Body of pancreas (tissue), 4 donors: ENCODE data around the gene DTNBP1. TPM values are rescaled to one million over a fixed set of nuclear protein-coding genes. Genes with fewer than 3 reads are reported as not detected.

Experiments
- ATAC-seq: fragments of 150-250 bp; one replicate; pipeline ENCODE4 v1.9.1; 2016
- DNase-seq, 4 donors: peaks; one replicate each; pipeline ENCODE4 v3.0.0-alpha.2; 2019
- H3K27ac ChIP-seq, 4 donors: fragments of 200-600 bp; sonication (generic); 1 replicate in 3 of 4; 2 replicates in 1 of 4; pipeline versions ENCODE4 v1.5.1 to v1.6.1; 2016 to 2019; ENCODE audit warnings: mild to moderate bottlenecking in 1 of 4, mixed read lengths in 1 of 4, moderate library complexity in 1 of 4
- H3K27me3 ChIP-seq, 2 donors: fragments of 200-600 bp; sonication (generic); one replicate each; pipeline ENCODE4 v1.6.0; 2016; ENCODE audit warnings: mild to moderate bottlenecking in 1 of 2
- H3K36me3 ChIP-seq, 2 donors: fragments of 200-600 bp; sonication (generic); replicated peaks in 1 of 2; 2 replicates each; pipeline ENCODE4 v1.5.1; 2016; ENCODE audit warnings: low read depth in 2 of 2; ENCODE audit not compliant: insufficient read depth in 1 of 2
- H3K4me1 ChIP-seq: fragments of 200-600 bp; sonication (generic); one replicate; pipeline ENCODE4 v1.6.0; 2016
- H3K4me3 ChIP-seq, 2 donors: fragments of 200-600 bp; sonication (generic); 1 replicate in 1 of 2; 2 replicates in 1 of 2; pipeline ENCODE4 v1.5.1; 2016 to 2019
- H3K9me3 ChIP-seq, 3 donors: fragments of 200-600 bp; sonication (generic); 1 replicate in 2 of 3; 2 replicates in 1 of 3; pipeline ENCODE4 v1.5.1; 2016
- CTCF ChIP-seq, 7 experiments: fragments of 450-650 bp in 4 of 7; fragments of 200-600 bp in 3 of 7; sonication (generic) in 3 of 7; IDR thresholded peaks; one replicate each; pipeline ENCODE4 v1.5.1; 2016 to 2019; ENCODE audit warnings: antibody characterized with exemption in 7 of 7
- POLR2A ChIP-seq, 3 donors: fragments of 450-650 bp; IDR thresholded peaks; one replicate each; pipeline ENCODE4 v1.6.1; 2016; ENCODE audit warnings: antibody characterized with exemption in 3 of 3, mild to moderate bottlenecking in 2 of 3
- WGBS, 2 donors: methylation state at CpG; one replicate each; pipeline ENCODE4 v1.1.5; 2017; 5-methylcytosine and 5-hydroxymethylcytosine counted together
- intact Hi-C: fragments of 100-400 bp; cut with DNase I; formaldehyde crosslinking; loops from one replicate; pipeline ENCODE4 v1.15.1; 2023
- total RNA-seq, 2 donors: library from RNA; depleted of rRNA; stranded (reverse); fragments of >200 nt; gene quantifications; one replicate each; pipeline ENCODE4 v1.1.0, GENCODE V29; 2016

Gene DTNBP1
- total RNA-seq, 2 donors from 2014 or later, result 3.3 to 5.2 TPM

DNA sequence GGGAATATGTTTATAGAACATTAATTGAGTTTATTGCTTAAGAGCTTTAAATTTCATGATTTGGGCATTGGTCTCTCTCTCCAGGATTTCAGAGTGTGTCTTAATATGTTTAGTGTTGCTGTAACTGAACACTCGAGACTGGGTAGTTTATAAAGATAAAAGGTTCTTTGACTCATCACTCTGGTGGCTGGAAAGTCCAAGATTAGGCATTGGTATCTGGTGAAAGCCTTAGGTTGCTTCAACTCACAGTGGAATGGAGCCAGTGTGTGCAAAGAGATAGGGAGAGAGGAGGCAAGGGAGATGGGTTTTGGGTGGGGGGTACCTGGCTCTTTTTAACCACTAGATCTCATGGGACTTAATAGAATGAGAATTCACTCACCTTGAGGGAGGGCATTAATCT, 35.6 kb upstream of the DTNBP1 start:
- H3K36me3 ChIP-seq, result no peaks in the 10 kb centered on the region
- H3K4me3 ChIP-seq, result no peak overlapping the region
- H3K27me3 ChIP-seq, result no peaks in the 10 kb centered on the region
- no peak for TF ChIP-seq POLR2A (IDR thresholded peaks at IDR 0.05)
- TF ChIP-seq CTCF (IDR thresholded peaks at IDR 0.05), result no peak
- no peaks in the 10 kb centered on the region for H3K4me1 ChIP-seq
- DNase-seq (no peak), ATAC-seq (no peak)
- WGBS, 2 donors, result 70 to 79% methylated on average over 1 of the region's 1 CpG
- intact Hi-C loops, result loop anchor here (10.0 kb wide), 1 partner anchor 426 kb away; the partner anchor contains the start of gene MYLIP
- peaks cover 0 to 3% (median 0%) of the 10 kb centered on the region in 3 donors for H3K9me3 ChIP-seq
- no peak overlapping the region for H3K27ac ChIP-seq

DNA sequence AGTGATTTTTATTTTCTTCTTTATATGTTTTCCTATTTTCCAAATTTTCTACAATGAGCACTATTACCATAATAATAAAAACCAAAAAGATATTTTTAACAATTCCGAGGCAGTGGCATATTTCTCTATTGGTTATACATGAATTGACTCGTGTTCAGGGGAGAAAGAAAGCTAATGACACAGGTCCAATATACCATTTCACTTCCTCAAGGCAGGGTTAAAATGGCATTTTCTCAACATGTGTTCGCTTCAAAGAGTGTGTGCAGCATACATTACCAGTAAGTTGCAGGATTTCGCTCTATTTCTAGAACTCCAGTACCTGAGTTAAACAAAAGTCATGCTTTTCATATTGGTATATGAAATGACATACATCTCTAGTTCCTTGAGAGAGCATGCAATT, 35.1 kb upstream of the DTNBP1 start:
- TF ChIP-seq POLR2A (IDR thresholded peaks at IDR 0.05), result no peak
- no peak for TF ChIP-seq CTCF (IDR thresholded peaks at IDR 0.05)
- ATAC-seq (no peak), DNase-seq (no peak)
- Histone ChIP-seq H3K4me3 (no peak overlapping the region), H3K4me1 (no peaks in the 10 kb centered on the region), H3K9me3 (no peaks in the 10 kb centered on the region), H3K27ac (no peak overlapping the region), H3K27me3 (no peaks in the 10 kb centered on the region), H3K36me3 (no peaks in the 10 kb centered on the region)
- intact Hi-C loops, result loop anchor here (10.0 kb wide), 1 partner anchor 427 kb away; the partner anchor contains the start of gene MYLIP
- WGBS, 2 donors, result 89 to 93% methylated on average over 4 of the region's 4 CpGs

DNA sequence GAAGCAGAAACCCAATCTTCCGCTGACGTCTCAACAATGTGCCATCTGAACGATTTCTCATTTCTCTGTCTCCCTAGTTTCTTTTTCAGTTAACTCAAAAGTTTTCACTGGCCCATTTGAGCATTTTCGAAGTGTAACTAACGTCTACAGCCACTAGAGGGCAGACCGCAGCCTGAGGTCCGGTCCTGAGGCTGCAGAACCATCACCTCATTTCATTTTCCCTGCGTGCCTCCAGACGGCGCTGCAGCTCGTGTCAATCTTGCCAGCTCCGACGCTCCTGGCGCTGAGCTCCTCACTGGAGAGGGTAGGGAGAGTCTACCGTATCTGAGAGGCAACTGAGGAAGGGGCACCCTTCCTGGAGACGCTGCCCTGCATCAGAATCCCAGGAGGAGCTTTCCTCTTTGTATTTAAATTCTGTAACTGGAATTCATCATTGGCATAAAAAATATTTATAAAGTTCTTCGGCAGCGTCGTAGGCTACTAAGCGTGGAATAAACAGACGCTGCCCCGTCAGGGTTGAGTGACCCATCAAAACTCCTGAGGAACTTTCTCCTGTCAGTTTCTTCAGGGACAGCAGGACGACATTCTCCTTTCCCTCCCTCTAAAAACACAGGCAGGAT, 28.5 kb upstream of the DTNBP1 start:
- intact Hi-C loops, result loop anchor here (10.0 kb wide), 1 partner anchor 433 kb away; the partner anchor contains the start of gene MYLIP

DNA sequence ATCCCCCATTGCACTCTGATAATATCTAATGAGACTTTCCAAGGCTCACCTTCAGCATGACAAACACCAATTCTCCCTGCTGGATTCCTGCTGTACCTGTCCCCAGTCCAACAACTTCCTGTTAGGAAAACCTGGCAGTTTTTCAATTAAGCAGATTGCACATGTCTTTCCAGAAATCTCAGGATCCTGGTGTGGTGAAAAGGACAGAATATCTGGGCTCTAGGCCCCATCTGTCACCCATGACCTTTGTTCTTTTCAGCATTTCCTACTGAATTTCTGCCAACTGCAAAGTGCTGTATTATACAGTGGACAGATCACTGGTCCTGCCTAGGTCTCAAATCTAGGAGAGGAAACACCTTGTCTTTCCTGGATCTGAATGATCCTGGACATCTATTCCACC, 27.7 kb upstream of the DTNBP1 start:
- Histone ChIP-seq H3K27me3 (no peaks in the 10 kb centered on the region), H3K9me3 (no peaks in the 10 kb centered on the region), H3K4me1 (peaks cover 15% of the 10 kb centered on the region), H3K36me3 (no peaks in the 10 kb centered on the region), H3K27ac (peak overlapping the region in 1 of 4 donors; percentile 43), H3K4me3 (no peak overlapping the region)
- intact Hi-C loops, result loop anchor here (10.0 kb wide), 1 partner anchor 434 kb away; the partner anchor contains the start of gene MYLIP
- ATAC-seq (no peak), DNase-seq (peak in 1 of 4 donors; percentile 10)
- TF ChIP-seq POLR2A (IDR thresholded peaks at IDR 0.05) (no peak), CTCF (IDR thresholded peaks at IDR 0.05) (no peak)

More for the DNA sequence above, 28.5 kb upstream of the DTNBP1 start:
- ATAC-seq (peak; percentile 98), DNase-seq (peak; percentile 83 to 89 (median 86))
- Histone ChIP-seq H3K27me3 (no peaks in the 10 kb centered on the region), H3K4me1 (peaks cover 15% of the 10 kb centered on the region), H3K36me3 (no peaks in the 10 kb centered on the region), H3K27ac (peak overlapping the region in 1 of 4 donors; percentile 43), H3K9me3 (no peaks in the 10 kb centered on the region), H3K4me3 (no peak overlapping the region)
- WGBS, 2 donors, result 17% methylated on average over 23 of the region's 23 CpGs
- TF ChIP-seq CTCF (IDR thresholded peaks at IDR 0.05), result peak; percentile 93 to 100 (median 100)
- no peak for TF ChIP-seq POLR2A (IDR thresholded peaks at IDR 0.05)
